SK-N-SH treated with all-trans-retinoic acid at 6 μM for 48 hours (cell line): Measurements from ENCODE around the gene COX5A.

ENCODE experiments used
- BACH2 ChIP-seq: fragments of 250-450 bp; sonication (Bioruptor Pico); IDR thresholded peaks from 2 replicates; pipeline ENCODE4 v1.9.0; 2021; ENCODE audit warnings: mild to moderate bottlenecking, borderline replicate concordance
- PATZ1 ChIP-seq: fragments of 250-450 bp; sonication (Bioruptor Pico); IDR thresholded peaks from 2 replicates; pipeline ENCODE4 v1.8.0; 2020; ENCODE audit warnings: mild to moderate bottlenecking, moderate library complexity, borderline replicate concordance
- POU6F1 ChIP-seq: fragments of 250-450 bp; sonication (Bioruptor Pico); IDR thresholded peaks from 2 replicates; pipeline ENCODE4 v1.8.0; 2021; ENCODE audit warnings: low read depth, mild to moderate bottlenecking, moderate library complexity, borderline replicate concordance
- PPARA ChIP-seq: fragments of 250-450 bp; sonication (Bioruptor Pico); IDR thresholded peaks from 2 replicates; pipeline ENCODE4 v1.5.0; 2020; ENCODE audit warnings: mild to moderate bottlenecking, borderline replicate concordance
- SNAI2 ChIP-seq: fragments of 250-450 bp; sonication (Bioruptor Pico); IDR thresholded peaks from 2 replicates; pipeline ENCODE4 v1.5.0; 2020; ENCODE audit warnings: mild to moderate bottlenecking, moderate library complexity
- TCF4 ChIP-seq: fragments of 250-450 bp; sonication (Bioruptor Pico); IDR thresholded peaks from 2 replicates; pipeline ENCODE4 v1.8.0; 2021; ENCODE audit warnings: mild to moderate bottlenecking, moderate library complexity, borderline replicate concordance
- TOX ChIP-seq: fragments of 250-450 bp; sonication (Bioruptor Pico); IDR thresholded peaks from 2 replicates; pipeline ENCODE4 v1.8.0; 2021; ENCODE audit warnings: mild to moderate bottlenecking, moderate library complexity, borderline replicate concordance
- ZFP30 ChIP-seq: fragments of 450-650 bp; formaldehyde crosslinking; IDR thresholded peaks from 2 replicates; pipeline ENCODE4 v1.5.0; 2022; ENCODE audit warnings: mild to moderate bottlenecking, moderate library complexity
- ZNF565 ChIP-seq: fragments of 450-650 bp; formaldehyde crosslinking; conservative IDR thresholded peaks from 2 replicates; pipeline ENCODE4 v1.5.0; 2020; ENCODE audit warnings: low read depth, mild to moderate bottlenecking, moderate library complexity
- ZNF70 ChIP-seq: fragments of 450-650 bp; formaldehyde crosslinking; IDR thresholded peaks from 2 replicates; pipeline ENCODE4 v1.5.0; 2020; ENCODE audit warnings: mild to moderate bottlenecking, moderate library complexity

DNA sequence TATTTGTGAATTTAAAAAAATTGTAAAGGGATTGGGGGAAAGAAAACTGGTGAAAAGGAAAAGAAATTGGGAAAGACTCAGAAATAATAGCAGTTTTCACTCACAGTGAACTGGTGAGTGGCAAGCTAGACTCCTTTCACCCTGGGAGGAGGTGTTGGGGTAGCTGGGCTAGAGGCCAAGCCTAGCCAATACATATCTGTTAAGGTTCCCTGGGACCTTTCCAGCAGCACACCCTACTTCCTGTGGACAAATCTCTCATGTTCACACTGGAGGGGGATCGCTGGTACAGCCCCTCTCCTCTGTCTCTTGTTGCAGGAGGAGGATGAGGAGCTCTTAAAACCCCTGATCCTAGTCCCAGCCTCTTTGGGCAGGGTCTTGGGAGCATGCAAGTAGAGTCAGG is 22.4 kb upstream of the COX5A start:
- TF ChIP-seq ZNF565 (CRISPR knock-in tag) (no peak), POU6F1 (CRISPR knock-in tag) (no peak), BACH2 (CRISPR knock-in tag) (no peak), SNAI2 (CRISPR knock-in tag) (no peak), PATZ1 (CRISPR knock-in tag) (no peak), TOX (CRISPR knock-in tag) (no peak), ZNF70 (CRISPR knock-in tag) (no peak), TCF4 (CRISPR knock-in tag) (no peak), ZFP30 (CRISPR knock-in tag) (no peak), PPARA (CRISPR knock-in tag) (no peak)
